GM12865 (cell line): ENCODE data around the gene TOPBP1.

Experiments
- DNase-seq: peaks from one replicate; pipeline ENCODE4 v3.0.0; 2010; ENCODE audit warnings: low read depth
- H3K4me3 ChIP-seq: 2 replicates; pipeline ENCODE4 v1.5.1; 2011; ENCODE audit warnings: mild to moderate bottlenecking, low read depth, low read length, control low read depth
- TF ChIP-seq, protein P1 (sequence below): IDR thresholded peaks from 2 replicates; pipeline ENCODE4 v1.5.1; 2011; ENCODE audit warnings: low read length, control low read depth, low read depth, inconsistent platforms; ENCODE audit not compliant: insufficient read depth; ENCODE audit errors: missing control alignments

The TOPBP1 gene

DNA sequence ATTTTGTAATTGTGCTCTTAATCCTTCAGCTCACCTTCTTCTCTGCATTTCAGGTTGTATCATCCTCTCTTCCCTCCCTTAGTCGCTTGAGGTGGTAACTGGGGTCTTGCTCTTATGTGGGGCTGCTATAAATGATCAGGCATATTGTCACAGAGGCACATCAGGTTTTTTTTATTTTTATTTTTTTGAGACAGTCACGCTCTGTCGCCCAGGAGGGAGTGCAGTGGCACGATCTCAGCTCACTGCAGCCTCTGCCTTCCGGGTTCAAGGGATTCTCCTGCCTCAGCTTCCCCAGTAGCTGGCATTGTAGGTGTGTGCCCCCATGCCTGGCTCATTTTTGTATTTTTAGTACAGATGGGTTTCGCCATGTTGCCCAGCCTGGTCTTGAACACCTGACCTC lies 78.3 kb downstream of the TOPBP1 start:
- DNase-seq, result no peak
- TF ChIP-seq, protein P1, sequence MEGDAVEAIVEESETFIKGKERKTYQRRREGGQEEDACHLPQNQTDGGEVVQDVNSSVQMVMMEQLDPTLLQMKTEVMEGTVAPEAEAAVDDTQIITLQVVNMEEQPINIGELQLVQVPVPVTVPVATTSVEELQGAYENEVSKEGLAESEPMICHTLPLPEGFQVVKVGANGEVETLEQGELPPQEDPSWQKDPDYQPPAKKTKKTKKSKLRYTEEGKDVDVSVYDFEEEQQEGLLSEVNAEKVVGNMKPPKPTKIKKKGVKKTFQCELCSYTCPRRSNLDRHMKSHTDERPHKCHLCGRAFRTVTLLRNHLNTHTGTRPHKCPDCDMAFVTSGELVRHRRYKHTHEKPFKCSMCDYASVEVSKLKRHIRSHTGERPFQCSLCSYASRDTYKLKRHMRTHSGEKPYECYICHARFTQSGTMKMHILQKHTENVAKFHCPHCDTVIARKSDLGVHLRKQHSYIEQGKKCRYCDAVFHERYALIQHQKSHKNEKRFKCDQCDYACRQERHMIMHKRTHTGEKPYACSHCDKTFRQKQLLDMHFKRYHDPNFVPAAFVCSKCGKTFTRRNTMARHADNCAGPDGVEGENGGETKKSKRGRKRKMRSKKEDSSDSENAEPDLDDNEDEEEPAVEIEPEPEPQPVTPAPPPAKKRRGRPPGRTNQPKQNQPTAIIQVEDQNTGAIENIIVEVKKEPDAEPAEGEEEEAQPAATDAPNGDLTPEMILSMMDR, result no peak
- H3K4me3 ChIP-seq, result no peak overlapping the region

DNA sequence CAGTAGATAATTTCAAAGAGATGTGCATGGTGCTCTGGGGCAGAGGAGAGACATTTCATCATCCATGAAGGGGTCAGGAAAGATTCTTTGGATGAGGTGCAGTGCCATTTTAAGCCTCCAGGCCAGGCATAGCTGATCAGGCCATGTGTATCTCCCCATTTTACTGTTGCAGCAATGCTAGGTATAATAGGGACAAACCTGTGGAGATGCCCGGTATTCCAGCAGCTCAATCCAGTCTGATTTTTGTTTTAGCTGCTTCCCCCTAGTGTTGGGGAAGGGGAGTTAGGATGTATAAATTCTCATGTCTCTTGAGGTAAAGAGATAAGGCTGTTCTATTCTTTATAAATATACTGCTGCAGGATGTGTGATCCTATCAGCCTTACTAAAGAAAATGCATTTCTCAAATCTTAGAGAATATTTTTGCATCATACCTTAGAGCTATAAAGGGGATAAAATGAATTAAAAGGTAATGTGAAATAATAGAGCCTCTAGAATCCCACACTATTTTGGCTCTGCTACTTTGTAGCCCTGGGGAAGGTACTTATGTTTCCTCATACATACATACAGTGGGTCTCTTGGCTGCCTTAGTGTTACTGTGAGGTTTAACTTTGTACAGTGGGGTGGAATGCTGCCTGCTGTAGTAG lies 83.1 kb downstream of the TOPBP1 start:
- no peak for DNase-seq
- peak overlapping the region; percentile 73; the same call in 1 of the 2 replicates for H3K4me3 ChIP-seq
- TF ChIP-seq, protein P1, result peak; percentile 26

DNA sequence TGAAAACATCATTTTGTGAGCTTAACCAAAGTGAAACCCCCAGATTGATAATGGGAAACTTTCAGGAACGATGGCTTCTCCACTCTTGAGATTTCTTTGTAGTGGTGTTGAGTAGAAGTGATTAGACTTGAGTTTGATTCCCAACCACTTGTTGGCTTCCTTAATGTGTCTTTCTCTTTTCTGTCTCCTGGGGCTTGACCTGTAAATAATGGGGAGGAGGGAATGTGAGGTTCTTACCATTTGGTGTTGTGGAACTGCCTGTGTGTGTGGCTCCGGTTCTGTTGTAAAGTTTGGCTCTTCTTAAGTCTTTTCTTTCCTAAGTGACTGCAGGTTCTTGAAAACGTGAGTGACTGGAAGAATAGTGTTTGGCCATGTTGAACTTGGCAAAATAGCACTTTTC lies 85.6 kb downstream of the TOPBP1 start:
- H3K4me3 ChIP-seq, result peak overlapping the region; percentile 73
- DNase-seq, result no peak
- TF ChIP-seq, protein P1, result no peak

DNA sequence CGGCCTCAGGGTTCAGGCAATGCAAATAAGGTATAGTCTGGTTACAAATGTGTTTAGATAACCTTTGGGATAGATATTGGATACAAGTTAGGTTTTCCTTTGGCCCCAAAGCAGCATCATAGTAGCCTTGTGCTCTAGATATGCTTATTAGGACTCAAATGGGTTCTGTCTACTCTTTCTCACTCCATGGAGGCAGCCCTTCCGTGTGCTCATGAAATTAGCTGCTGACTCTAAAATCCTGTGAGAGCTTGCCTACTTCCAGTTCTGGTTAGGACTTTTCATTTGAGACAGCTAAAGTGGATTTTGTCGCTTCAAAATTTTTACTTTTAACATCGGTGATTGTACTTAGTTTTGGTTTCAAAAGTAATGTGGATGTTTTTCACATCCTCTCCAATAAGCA lies 86.7 kb downstream of the TOPBP1 start:
- TF ChIP-seq, protein P1, result no peak
- peak; percentile 56 for DNase-seq
- H3K4me3 ChIP-seq, result peak overlapping the region; percentile 73

DNA sequence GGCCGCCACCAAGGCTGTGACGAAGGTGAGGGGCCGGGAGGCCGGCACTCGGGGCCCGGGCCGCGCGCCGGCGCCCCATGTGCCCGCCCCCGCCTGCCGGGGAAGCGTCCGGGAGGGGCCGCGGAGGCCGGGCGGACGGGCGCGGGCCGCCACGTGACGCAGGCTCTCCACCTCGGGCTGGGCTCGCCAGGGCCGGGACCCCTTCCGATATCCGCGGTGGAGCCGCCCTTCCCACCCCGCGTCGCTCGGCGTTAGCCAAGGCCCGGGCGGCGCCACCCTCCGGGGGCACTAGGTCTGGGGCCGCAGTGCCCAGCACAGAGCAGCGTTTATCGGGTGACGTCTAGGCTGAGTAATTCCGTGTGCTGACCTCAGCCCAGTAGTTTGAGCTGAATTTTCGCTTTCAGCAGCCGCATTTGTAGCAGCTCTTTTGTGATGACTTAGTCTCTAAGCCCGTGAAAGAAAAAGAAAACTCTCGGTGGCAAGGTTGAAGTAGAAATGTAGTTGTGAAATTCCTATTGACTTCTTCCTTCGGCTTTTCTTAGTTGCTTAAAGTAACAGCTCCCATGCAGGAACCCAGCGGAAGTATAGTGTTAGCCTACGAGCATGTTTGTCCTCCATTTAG lies 87.4 kb downstream of the TOPBP1 start:
- peak; percentile 90 for DNase-seq
- TF ChIP-seq, protein P1, result peak; percentile 6
- H3K4me3 ChIP-seq, result peak overlapping the region; percentile 73

DNA sequence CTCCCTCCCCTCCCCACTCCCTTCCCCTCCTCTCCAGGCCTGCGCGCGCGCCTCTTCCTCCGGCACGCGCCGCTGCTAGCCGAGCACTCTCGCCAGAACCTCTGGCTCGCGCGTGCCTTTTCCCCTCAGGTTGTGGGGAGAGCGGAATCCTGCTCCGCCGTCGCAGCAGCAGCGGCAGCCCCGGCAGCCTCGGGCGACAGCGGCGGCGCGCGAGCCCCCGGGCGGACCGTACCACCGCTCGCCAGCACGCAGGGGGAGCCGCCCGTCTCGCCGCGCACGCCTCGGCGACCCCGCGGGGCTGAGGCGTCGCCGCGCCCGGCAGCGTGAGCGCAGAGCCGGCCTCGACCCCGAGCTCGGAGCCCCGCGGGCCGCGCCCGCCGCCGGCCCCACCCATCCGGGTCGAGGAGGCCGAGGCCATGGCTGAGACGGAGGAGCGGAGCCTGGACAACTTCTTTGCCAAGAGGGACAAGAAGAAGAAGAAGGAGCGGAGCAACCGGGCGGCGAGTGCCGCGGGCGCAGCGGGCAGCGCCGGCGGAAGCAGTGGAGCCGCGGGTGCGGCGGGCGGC lies 88.0 kb downstream of the TOPBP1 start, which contains the start of gene CDV3:
Gene CDV3 (plus strand): TSS at position 58 of the 566 bp plus-strand sequence. CDS start 359 bp downstream, at position 417.
- peak within 1 kb of the TSS; percentile 73 for H3K4me3 ChIP-seq
- DNase-seq, result no peak
- TF ChIP-seq, protein P1, result no peak
